Sigmoid colon (tissue), 7 donors: ENCODE measurements around the gene KLHDC8A. TPM values are rescaled to one million over a fixed set of nuclear protein-coding genes. Genes with fewer than 3 reads are reported as not detected.

Experiments used
- DNase-seq: peaks from one replicate; pipeline ENCODE4 v3.0.0-alpha.2; 2019
- H3K27ac ChIP-seq, 4 donors: fragments of 200-600 bp; sonication (generic); one replicate each; pipeline ENCODE4 v1.5.1; 2016 to 2019; ENCODE audit warnings: mild to moderate bottlenecking in 1 of 4
- H3K27me3 ChIP-seq, 3 donors: fragments of 200-600 bp; sonication (generic); one replicate each; pipeline ENCODE4 v1.5.1; 2019; ENCODE audit warnings: mild to moderate bottlenecking in 1 of 3
- H3K36me3 ChIP-seq, 4 donors: fragments of 200-600 bp; sonication (generic); one replicate each; pipeline ENCODE4 v1.5.1; 2016 to 2019
- H3K4me1 ChIP-seq, 4 donors: fragments of 200-600 bp; sonication (generic); one replicate each; pipeline ENCODE4 v1.5.1; 2017 to 2019
- H3K4me3 ChIP-seq, 4 donors: fragments of 200-600 bp; sonication (generic); one replicate each; pipeline ENCODE4 v1.5.1; 2017 to 2019; ENCODE audit warnings: mild to moderate bottlenecking in 2 of 4, moderate library complexity in 1 of 4
- H3K9me3 ChIP-seq, 4 donors: fragments of 200-600 bp in 3 of 4; sonication (generic) in 3 of 4; one replicate each; pipeline versions ENCODE4 v1.5.1 to v1.6.1; 2013 to 2019
- CTCF ChIP-seq, 4 experiments: fragments of 450-650 bp in 3 of 4; fragments of 200-600 bp in 1 of 4; IDR thresholded peaks; one replicate each; pipeline ENCODE4 v1.5.1; 2016 to 2019; ENCODE audit warnings: antibody characterized with exemption in 4 of 4, mild to moderate bottlenecking in 3 of 4, moderate library complexity in 2 of 4
- EP300 ChIP-seq, 4 donors: sonication (generic); formaldehyde crosslinking; IDR thresholded peaks; one replicate each; pipeline ENCODE4 v1.6.1; 2017; ENCODE audit warnings: antibody characterized with exemption in 4 of 4
- POLR2A ChIP-seq, 2 donors: fragments of 450-650 bp; IDR thresholded peaks; one replicate each; pipeline ENCODE4 v1.6.1; 2016; ENCODE audit warnings: antibody characterized with exemption in 2 of 2, mild to moderate bottlenecking in 2 of 2, moderate library complexity in 2 of 2
- POLR2AphosphoS5 ChIP-seq, 4 donors: sonication (generic); formaldehyde crosslinking; IDR thresholded peaks; one replicate each; pipeline ENCODE4 v1.6.1; 2017; ENCODE audit warnings: antibody characterized with exemption in 4 of 4
- WGBS, 2 donors: extraction: QIAGEN DNeasy Blood & Tissue Kit; methylation state at CpG; one replicate each; pipeline ENCODE4 v1.1.7; 2013; 5-methylcytosine and 5-hydroxymethylcytosine counted together
- intact Hi-C: fragments of 100-400 bp; cut with DNase I; formaldehyde crosslinking; loops from one replicate; pipeline ENCODE4 v1.15.1; 2023
- polyA plus RNA-seq, 3 donors: library from polyadenylated mRNA; stranded (reverse); fragments of 200-250 nt; gene quantifications; one replicate each; pipeline ENCODE4 v1.2.3, GENCODE V29; 2013
- total RNA-seq, 4 donors: library from RNA; depleted of rRNA; stranded (reverse); fragments of >200 nt; gene quantifications; one replicate each; pipeline ENCODE4 v1.1.0, GENCODE V29; 2016
- donor health status: healthy with polysubstance abuse.
- donor health status: Bipolar disorder and iron deficiency.
- donor health status: healthy.

KLHDC8A gene
- total and polyA plus RNA-seq, 7 donors: 0.69 to 1.7 (median 1.3) TPM; not detected in 1

GRCh38 chr1:205375835-205376545 lies 19.3 kb upstream of the KLHDC8A start:
- TF ChIP-seq POLR2A (IDR thresholded peaks at IDR 0.05) (no peak), POLR2AphosphoS5 (IDR thresholded peaks at IDR 0.05) (no peak)
- no peak overlapping the region for H3K27ac ChIP-seq
- no peak for DNase-seq
- peaks cover 0 to 27% (median 11%) of the 10 kb centered on the region in 4 donors for H3K4me1 ChIP-seq
- H3K4me3 ChIP-seq: no peak overlapping the region
- H3K9me3 ChIP-seq: no peaks in the 10 kb centered on the region
- intact Hi-C loops: no loop called here
- H3K36me3 ChIP-seq: no peaks in the 10 kb centered on the region
- H3K27me3 ChIP-seq: peaks cover 0 to 26% (median 0%) of the 10 kb centered on the region in 3 donors
- WGBS, 2 donors: 28 to 37% methylated on average over 6 of the region's 6 CpGs

GRCh38 chr1:205374210-205375078 lies 17.7 kb upstream of the KLHDC8A start:
- Histone ChIP-seq H3K27ac (no peak overlapping the region), H3K9me3 (no peaks in the 10 kb centered on the region), H3K27me3 (peaks cover 0 to 26% (median 0%) of the 10 kb centered on the region in 3 donors), H3K4me1 (peaks cover 0 to 27% (median 11%) of the 10 kb centered on the region in 4 donors), H3K36me3 (no peaks in the 10 kb centered on the region), H3K4me3 (no peak overlapping the region)
- TF ChIP-seq POLR2AphosphoS5 (IDR thresholded peaks at IDR 0.05) (no peak), POLR2A (IDR thresholded peaks at IDR 0.05) (no peak), CTCF (IDR thresholded peaks at IDR 0.05) (no peak), EP300 (IDR thresholded peaks at IDR 0.05) (no peak)
- no peak for DNase-seq
- WGBS, 2 donors: 31 to 58% methylated on average over 10 of the region's 10 CpGs
- intact Hi-C loops: no loop called here

- Histone ChIP-seq H3K27me3 (peaks cover 0 to 26% (median 0%) of the 10 kb centered on the region in 3 donors), H3K4me1 (peaks cover 0 to 27% (median 11%) of the 10 kb centered on the region in 4 donors), H3K9me3 (no peaks in the 10 kb centered on the region), H3K4me3 (no peak overlapping the region), H3K36me3 (no peaks in the 10 kb centered on the region), H3K27ac (no peak overlapping the region)
- TF ChIP-seq POLR2A (IDR thresholded peaks at IDR 0.05) (no peak), EP300 (IDR thresholded peaks at IDR 0.05) (no peak), POLR2AphosphoS5 (IDR thresholded peaks at IDR 0.05) (no peak), CTCF (IDR thresholded peaks at IDR 0.05) (no peak)
- DNase-seq: no peak
- whole genome bisulfite sequencing, 2 donors: 86 to 88% methylated on average over 2 of the region's 2 CpGs
- intact Hi-C loops: no loop called here
Measured at GRCh38 chr1:205373798-205374175, 17.1 kb upstream of the KLHDC8A start.

- peaks cover 0 to 26% (median 0%) of the 10 kb centered on the region in 3 donors for H3K27me3 ChIP-seq
- H3K4me1 ChIP-seq: peaks cover 0 to 27% (median 11%) of the 10 kb centered on the region in 4 donors
- no peak overlapping the region for H3K27ac ChIP-seq
- intact Hi-C loops: no loop called here
- no peaks in the 10 kb centered on the region for H3K9me3 ChIP-seq
- no peak for TF ChIP-seq EP300 (IDR thresholded peaks at IDR 0.05)
- TF ChIP-seq CTCF (IDR thresholded peaks at IDR 0.05): no peak
- TF ChIP-seq POLR2AphosphoS5 (IDR thresholded peaks at IDR 0.05): no peak
- no peak for TF ChIP-seq POLR2A (IDR thresholded peaks at IDR 0.05)
- H3K4me3 ChIP-seq: no peak overlapping the region
- no peak for DNase-seq
- H3K36me3 ChIP-seq: no peaks in the 10 kb centered on the region
- WGBS, 2 donors: 67 to 81% methylated on average over 9 of the region's 9 CpGs
Measured at GRCh38 chr1:205373022-205373797, 16.5 kb upstream of the KLHDC8A start.
